NCI-H1048 (cell line): ENCODE results near the gene RHOU.
"Not testable (repeated sequence)": the region's sequence is repeated elsewhere in the genome, so short reads cannot be mapped to it uniquely, and the experiment has no call there.

Source experiments
- DNase-seq: peaks from one replicate; lab custom pipeline; 2025; lab: John Stamatoyannopoulos, UW

RHOU gene

DNA sequence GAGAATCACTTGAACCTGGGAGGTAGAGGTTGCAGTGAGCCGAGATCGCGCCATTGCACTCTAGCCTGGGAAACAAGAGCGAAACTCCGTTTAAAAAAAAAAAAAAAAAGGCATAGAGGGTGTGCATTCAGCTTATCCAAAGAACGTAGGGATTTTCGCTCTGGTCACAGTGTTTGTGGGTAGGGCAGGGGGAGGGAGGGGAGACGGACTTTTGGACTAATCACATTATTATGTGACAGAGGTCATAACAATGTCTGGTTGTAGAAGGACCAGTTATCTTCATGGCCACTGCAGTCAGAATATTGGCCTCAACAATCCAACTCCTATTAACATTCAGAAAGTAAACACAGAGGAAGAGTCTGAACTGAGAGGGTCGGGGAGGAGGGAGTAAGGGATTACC, 25.7 kb downstream of the RHOU start:
- no peak for DNase-seq

DNA sequence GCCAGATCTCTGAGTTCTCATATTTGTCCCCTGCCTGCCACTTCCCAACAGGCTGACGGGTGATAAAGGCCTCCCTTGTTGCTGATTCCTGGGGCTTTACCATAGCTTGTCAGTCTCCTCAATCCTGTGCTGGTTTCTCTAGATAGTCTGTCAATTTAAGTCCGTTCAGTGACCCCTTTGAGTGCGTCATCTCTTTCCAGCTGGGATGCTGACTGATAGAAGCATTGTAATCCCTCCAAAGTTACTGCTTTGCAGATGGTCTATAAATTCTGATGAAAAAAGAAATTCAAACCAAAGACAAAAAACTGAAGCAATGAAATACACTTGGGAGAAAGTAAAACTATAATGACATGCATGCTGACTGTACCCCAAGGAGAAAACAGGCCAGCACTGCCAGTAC, 28.3 kb downstream of the RHOU start:
- no peak for DNase-seq

DNA sequence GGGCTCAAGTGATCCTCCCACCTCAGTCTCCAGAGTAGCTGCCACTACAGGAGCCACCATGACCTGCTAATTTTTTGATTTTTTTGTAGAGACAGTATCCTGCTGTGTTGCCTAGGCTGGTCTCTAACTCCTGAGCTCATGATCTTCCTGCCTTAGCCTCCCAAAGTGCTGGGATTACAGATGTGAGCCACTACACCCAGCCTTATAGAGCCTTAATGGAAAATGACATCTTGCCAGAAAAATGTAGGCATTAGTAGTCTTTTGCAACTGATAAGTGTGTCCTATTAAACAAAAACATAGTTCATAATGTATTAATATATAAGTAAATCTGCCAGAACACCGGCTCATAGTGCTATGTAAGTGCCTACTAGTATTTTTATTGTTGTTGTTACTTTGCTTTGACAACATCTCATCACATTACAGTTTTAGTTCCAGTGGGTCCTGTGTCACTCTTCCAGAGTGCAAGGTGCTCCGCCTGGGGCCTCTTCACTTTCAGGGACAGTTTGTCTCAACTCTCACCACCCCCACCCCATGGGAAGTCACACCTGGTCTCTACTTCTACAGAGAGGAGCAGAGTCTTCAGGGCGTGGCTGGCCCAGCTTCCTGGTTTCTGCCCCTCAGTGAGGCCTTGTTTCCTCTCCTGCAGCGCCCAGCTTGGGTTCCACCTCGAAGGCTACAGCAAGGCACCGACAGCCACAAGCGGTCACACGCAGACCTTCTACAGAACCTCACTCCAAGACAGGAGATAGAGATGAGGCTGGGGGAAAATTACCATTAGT, 30.1 kb downstream of the RHOU start:
- no peak for DNase-seq

DNA sequence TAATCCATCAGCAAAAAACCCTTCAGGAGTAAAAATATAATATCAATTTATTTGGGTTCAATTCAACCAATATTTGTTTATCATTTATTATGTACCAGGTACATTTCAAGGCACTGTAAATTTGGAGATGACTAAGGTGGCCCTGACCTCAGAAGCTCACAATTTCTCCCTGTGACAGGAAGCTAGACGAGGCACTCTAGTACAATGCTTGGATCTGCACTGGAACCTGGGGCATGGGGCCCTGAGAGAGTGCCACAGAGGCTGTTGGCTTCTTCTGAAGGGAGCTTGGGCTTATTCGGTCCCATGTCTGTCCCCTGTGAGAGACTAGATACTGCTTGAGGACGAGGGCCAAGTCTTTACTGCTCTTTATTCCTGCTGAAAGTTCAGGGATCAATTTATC, 31.5 kb downstream of the RHOU start:
- DNase-seq, result no peak

DNA sequence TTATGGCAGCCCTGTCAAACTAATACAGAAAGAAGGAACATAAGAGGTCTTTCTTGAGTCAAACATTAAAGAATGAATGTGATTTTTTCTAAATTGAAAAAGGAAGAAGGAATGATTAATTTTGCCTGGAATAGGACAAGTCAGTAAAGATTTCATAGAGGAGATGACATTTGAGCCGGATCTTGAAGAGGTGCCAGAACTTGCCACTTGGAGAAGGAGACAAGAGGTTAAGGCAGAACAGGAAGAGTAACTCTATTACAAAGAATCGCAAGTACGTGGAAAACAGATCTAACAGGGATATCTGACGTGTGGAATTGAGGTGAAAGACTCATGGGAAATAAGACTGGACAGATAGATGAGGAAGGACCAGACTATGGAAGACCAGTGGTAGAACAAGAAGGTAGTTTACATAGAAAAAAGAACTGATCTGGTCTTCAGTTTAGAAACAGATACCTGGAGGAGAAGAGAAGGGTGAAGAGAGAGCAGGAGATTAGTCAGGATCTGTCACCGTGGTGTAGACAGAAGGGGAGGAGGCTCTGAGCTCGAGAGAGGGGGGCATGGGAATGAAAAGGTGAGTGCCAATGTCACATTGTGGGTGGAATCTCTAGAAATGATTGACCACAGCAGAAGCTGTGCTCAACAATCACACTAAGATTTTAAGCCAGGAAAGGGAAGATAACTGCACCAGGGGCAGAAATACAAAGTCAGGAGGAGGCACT, 32.5 kb downstream of the RHOU start:
- DNase-seq, result no peak

DNA sequence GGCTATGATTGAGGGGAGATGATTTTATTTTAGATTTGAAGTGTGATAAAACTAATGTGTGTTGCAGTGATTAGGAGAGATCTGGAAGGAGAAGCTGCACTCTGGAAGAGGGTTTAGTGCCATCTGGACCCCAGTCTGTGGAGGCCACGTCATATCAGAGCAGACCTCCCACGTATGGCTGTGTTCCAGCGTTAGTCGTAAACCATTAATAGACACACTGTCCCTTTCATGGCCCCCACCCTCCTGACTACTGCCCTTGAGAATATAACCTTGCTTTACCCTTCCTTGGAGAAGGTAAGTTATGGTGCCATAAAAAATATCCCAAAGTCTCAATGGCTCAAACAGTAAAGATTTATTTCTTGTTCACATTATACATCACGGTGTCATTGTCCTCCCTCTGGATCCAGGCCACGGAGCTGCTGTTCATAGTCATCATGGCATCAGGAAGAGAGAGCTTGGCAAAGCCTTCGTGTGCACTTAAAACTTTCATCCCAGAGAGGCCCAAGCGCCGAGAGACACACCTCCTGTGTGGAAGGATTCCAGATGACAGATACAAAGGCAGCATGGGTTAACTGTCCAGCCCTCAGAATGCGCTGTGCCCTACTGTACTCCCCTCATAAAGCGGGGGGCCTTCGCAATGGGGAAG, 33.2 kb downstream of the RHOU start:
- DNase-seq, result no peak

DNA sequence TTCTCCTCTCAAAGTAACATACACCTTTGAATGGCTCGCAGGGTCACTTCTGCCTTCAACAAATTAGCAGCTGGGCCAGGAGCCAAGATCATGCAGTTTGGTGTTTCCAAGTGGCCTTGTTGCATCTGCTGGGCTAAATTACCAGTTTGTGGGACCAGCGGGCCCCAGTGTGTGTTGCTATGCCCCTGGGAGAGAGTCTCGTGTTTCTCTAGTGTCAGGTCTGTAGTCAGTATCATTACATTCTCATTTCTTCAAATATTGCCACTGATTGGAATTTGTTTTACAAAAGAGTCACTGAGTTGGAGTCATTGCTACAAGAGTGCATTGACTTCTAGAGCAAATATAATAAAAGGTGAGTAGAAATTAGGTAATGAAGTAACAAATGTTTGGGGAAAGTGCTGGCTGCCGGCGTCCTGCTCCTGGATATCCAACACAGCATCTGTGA, 35.5 kb downstream of the RHOU start:
- no peak for DNase-seq

DNA sequence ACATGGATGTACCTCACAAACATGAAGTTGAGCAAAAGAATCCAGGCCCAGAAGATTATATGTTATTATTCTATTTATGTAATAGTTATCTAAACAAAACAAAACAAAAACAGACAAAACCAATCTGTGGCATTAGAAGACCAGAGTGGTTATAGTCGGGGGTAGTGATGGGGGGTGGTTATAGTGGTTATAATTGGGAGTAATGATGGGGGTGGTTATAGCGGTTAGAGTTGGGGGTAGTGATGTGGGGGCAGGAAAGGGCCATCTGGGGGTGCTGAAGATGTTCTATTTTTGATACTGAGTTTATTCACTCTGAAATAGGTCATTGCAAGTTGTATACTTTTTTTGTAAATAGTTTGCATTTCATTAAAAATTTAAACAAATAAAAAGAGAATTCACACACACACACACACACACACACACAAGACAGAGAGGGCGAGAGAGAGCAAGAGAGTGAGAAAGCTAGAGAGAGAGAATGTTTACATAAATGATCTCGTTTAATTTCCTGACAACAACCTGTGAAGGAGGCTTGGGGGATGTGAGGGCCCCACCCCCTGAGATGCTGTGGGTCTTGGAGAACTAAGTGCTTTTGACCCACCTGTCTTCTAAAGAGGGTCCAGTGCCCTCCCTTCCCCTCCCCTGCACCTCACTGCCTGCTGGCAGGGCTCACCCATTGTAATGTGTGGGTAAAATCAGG, 37.4 kb downstream of the RHOU start:
- no peak for DNase-seq

DNA sequence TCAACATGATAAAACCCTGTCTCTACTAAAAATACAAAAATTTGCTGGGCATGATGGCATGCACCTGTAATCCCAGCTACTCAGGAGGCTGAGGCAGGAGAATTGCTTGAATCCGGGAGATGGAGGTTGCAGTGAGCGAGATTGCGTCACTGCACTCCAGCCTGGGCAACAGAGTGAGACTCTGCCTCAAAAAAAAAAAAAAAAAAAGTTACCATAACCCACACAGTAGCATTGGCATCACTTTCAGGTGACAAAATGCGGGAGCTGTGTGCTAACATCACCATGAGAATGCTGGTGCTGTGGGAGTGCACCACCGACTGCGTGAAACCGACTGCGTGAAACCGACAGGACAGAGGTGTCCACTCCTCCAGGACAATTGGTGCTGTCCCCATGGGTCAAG, 40.7 kb downstream of the RHOU start:
- not testable (repeated sequence) for DNase-seq

DNA sequence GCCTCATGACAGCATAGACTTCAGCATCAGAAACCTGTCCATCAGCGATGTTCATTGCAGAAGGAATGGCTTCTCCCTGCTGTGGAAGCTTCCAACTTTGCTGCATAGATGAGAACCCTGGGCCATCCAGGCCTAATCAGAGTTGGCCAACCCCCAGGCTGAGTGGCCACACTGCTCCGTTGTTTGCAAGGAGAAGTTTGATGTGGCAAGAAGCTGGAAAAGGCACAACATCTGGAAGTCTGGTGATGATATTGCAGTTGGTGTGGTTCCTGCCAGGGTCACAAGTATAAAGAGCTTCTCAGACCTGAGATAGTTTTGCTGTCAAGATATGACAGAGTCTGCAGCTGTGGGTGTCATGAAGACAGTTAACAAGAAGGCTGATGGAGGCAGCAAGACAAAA, 41.2 kb downstream of the RHOU start:
- no peak for DNase-seq

DNA sequence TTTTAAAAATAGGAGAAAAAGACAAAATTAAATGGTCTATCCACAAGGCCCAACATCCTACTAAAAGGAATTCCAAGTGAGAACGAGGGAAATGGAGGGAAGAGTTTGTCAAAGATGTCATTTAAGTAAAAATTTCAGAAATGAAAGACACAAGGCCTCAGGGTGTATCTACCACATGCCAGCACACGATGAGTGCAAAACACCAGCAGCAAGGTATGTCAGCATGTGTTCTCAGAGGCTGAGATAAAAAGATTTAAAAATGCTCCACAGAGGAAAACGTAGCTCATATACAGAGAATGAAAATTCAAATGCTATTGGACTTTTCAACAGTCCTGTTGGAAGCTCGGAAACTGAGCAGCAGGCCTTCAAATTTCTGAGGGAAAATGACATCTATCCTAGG, 42.0 kb downstream of the RHOU start:
- no peak for DNase-seq

DNA sequence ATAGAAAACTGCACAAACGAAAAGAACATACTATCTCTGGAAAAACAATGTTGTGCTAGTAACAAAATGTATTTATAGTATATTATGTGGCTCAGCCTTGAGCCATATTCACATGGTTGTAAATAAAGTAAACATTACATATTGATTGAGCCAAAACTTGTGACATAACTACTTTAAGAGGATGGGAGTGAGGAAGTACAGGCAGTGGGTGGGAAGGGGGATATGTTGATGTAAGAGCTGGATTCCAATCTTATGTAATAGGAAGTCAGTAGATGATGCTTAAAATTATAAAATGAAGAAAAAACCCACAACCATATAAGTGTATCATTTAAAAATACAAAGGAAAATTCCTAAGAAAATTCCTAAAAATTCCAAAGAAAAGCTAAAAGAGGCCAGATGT, 42.7 kb downstream of the RHOU start:
- no peak for DNase-seq

DNA sequence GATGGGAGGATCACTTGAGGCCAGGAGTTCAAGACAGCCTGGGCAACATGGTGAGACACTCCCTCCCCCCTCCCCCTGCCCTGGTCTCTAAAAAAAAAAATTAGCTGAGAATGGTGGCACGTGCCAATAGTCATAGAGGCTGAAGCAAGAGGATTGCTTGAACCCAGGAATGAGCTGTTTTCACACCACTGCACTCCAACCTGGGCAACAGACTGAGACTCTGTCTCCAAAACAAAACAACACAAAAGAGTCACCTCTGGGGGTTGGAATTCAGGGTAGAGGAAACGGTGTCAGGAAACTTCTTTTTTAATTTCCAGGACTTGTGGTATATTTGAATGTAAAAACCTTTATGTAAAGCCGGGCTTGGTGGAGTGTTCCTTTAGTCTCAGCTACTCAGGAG, 43.2 kb downstream of the RHOU start:
- DNase-seq, result no peak

DNA sequence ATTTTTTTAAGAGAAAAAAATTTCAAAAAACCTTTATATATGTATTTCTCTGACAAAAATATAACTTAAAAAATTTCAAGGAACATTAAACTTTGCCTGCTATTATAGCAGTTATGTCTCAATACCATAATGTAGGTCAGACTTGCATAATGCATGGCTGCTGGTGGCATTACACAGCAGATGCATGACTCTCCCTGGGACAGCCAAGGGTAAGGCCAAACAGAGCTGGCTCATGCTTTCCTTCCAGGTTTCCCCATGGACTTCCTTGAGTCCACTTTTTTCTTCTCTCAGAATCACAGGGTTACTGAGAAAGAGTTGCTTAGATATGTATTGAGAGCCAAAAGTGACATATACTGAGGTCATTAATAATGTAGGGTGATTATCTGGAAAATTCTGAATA, 43.7 kb downstream of the RHOU start:
- DNase-seq, result no peak

DNA sequence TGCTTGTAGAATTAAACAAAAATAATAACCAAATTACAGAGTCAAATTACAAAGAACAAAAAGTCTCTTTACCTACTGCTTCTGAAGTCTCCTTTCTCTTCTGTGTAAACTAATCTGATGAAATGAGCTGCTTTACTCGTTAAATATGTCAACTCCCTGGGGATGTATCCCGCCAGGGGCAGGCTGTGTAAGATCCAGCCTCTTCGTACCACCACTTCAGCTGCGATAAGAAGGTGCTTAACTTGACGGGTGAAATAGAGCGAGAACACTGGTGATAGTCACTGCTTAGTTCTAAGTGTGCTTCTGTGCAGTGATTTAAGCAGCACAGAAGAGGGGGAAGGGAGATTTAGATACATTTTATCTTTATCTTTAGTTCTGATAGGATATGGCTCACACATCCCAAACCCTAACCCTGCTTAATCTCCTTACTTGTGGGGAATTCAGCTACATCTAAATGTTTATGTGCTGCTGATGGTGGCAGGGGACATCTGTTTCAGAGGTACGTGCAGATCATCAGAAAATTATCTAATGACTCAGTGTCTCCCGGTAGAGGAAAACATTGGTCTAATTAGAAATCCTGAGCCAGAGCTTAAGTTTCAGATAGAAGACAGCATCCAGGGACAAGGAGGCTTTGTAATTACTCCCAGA, 46.0 kb downstream of the RHOU start:
- no peak for DNase-seq

DNA sequence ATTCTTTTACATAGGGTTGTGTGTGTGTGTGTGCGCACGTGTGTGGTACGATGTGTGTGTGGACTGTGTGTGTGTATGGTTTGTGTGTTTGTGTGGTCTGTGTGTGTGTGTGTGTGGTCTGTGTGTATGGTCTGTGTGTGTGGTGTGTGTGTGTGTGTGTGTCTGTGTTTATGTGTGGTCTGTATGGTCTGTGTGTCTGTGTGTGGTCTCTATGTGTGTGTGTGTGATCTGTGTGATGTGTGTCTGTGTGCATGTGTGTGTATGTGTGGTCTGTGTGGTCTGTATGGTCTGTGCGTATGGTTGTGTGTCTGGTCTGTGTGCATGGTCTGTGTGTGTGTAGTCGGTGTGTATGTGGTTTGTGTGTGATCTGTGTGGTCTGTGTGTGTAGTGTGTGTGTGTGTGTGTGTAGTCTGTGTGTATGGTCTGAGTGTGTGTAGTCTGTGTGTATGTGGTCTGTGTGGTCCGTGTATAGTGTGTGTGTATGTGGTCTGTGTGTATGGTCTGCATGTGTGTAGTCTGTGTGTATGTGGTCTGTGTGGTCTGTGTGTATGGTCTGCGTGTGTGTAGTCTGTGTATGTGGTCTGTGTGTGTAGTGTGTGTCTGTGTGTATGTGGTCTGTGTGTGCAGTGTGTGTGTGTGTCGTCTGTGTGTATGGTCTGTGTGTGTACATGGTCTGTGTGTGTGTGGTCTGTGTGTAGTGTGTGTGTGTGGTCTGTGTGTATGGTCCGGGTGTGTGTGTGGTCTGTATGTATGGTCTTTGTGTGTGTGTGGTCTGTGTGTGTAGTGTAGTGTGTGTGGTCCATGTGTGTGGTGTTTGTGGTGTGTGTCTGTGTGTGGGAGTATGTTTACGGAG, 46.8 kb downstream of the RHOU start:
- DNase-seq, result no peak

DNA sequence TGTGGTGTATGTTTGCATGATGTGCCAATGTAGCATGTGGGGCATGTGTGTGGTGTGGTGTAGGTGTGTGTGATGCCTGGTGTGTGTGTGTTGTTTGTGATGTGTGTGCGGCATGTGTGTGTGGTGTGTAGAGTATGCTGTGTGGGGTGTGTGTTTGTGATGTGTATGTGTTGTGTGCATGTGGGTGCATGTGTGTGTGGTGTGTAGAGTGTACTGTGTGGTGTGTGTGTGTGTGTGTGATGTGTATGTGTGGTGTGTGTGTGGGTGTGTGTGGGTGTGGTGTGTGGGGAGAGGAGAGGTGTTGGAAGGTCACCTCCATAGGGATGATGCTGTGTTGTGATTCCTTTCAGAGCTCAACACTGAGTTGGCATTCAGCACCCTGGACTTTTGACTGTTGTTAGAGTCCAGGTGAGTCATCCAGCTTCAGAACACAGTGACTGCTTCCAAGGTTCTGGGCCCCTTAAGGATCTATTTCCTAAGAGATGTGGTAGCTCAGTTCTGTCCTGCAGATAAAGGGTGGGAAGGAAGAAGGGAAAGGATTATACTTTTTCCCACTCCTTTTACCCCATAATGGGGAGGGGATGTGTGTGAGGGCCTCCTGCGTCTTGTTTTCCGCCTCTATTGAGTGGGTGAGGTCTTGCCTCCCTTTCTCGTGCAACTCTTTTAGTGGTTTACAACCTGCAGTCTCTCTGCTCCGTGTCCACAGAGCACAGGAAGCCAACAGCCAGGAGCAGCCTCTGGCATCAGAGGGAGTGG, 47.6 kb downstream of the RHOU start:
- DNase-seq, result no peak

DNA sequence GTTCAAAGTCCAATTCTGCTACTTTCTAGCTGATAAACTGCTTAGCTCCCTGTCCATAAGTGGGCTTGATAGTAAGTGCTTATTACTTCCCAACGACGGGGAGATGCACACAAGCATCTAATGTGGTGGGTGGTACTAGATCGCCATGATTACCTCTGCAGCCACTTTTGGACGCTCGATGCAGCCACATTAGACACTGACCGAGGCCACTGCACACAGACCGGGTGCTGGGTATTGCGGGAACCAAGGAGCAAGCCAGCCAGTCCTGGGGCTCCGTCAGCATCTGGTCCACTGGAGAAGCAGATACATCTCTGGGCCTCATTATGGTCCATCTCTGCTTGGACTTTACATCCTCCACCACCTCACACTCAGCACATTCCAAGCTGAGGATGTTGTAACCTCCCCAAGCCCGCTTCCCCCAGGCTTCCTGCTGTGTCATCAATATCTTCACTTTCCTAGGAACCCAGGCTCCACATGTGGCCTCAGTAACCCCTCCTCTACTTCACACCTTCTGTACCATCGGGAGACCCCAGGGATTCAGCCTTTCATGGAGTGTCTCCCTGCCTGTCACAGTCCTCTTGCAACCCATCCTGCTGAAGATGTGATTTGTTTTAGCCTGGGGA, 48.2 kb downstream of the RHOU start:
- DNase-seq, result no peak

DNA sequence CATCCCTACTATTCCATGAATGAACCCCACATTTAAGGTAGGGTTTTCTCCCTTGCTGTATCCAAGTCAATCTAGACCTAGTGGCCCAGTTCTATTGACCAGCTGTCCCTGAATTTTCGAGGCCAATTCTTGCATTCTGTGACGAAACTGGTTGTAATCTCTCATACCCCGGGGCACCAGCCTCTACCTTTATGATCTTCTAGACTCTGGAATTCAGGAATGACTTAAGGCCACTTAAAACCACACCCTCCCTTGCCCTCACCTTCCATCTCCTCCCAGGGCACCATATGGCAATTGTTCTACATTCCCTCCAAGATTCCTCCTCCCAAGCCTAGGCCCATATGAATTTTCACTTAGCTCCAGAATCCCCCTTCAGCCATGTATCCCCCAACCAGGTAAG, 48.9 kb downstream of the RHOU start:
- DNase-seq, result no peak
